GM19372 (cell line): ENCODE measurements around the gene VPS13D.
"Not testable (repeated sequence)": the region's sequence is repeated elsewhere in the genome, so short reads cannot be mapped to it uniquely, and the experiment has no call there.

ENCODE experiments used
- ATAC-seq: cut with Tn5 transposase; IDR thresholded peaks from one replicate; pipeline ENCODE4 v1.9.1; 2021; ENCODE audit warnings: mild to moderate bottlenecking, low read depth, moderate library complexity; ENCODE audit not compliant: unreplicated experiment

The VPS13D gene

GRCh38 chr1:12358499-12358898 lies 128.7 kb downstream of the VPS13D start:
- ATAC-seq: no peak

DNA sequence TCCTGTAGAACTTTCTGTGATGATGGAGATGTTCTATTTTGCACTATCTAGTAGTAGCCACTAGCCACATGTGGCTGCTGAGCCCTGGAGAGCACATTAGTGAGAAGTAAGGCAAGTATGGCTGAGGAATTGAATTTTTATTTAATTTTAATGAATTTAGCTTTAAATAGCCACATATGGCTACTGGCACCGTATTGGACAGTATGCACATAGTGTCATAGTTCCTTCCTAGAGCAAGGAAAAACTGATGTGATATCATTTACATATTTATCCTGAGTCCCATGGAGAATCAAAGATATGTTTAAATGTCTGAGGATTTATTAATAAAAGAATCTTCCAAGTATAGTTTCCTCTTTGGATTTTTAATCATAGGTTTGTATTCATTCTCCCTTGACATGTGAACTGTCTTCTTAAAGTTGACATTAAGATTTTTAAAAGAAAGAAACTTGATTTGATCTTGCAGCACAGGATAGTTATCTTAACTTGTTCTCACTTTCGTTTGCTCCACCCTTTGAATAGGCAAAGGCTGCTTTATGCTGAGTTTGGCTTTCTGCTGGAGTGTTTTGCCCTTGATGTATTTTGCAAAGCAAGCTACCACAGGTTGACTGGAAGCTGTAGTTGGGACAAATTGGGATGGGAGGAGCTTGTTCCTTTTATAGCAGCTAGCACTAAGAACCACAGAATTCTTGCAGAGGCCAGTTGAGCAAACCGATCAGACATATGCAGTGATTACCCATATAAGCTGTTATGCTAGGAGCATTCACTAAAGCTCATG lies 129.7 kb downstream of the VPS13D start:
- ATAC-seq: no peak

DNA sequence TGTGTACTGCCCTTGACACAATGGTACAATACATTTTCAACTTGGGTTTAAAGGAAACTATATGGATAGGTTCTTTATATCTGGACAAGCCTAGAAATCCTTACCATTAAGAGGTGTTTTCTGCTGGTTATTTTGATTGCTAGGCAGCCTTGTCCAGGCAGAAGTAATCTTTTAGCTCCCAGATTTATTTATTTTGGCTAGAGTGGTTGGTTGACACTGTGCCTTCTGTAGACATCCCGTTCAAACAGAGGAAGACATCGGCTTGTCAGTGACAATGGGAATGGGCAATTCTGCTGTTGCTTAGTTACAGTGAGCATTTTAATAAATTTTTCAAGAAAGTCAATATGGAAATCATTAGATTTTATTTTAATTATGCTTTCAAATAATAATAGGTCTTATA lies 138.8 kb downstream of the VPS13D start:
- ATAC-seq: no peak

- no peak for ATAC-seq
Observed at GRCh38 chr1:12369258-12369657, 139.4 kb downstream of the VPS13D start.

DNA sequence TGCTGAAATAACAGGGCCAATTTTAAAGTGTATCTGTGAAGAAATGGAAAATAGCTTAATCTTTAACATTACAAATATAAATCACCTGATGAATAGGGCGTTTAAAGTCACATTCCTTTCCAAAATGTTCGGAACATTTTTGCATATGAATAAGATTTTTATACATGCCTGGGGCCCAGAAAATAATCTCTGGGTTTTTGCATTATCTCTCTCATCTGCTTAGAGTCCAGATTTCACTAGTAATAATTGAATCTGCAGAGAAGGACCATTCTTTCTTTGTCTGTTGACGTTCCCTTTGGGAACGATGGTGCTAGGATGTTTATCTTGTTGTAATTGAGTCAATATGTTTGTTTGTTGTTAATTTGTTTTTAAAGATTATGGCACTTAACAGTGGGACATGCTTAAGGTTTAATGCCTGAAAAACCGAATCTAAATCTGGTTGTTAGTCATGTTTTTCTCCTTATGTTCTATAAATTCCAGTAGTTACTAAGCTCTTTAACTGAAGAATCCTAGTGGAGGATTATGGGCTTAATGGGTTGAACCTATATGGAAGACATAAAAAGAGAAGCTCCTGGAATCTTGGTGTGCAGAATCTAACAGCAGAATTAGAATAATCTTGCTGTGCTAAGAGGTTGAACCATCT lies 140.6 kb downstream of the VPS13D start:
- no peak for ATAC-seq

GRCh38 chr1:12371053-12371452 lies 141.2 kb downstream of the VPS13D start:
- no peak for ATAC-seq

DNA sequence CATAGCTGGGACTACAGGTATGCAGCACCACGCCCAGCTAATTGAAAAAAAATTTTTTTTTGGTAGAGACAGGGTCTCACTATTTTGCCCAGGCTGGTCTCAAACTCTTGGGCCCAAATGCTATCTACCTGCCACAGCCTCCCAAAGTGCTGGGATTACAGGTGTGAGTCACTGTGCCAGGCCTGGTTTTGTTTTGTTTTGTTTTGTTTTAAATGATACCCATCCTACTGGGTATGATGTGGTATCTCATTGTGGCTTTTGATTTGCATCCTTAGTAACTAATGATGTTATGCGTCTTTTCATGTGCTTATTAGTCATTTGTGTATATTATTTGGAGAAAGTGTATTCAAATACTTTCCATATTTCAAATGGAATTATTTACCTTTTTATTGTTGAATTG lies 142.3 kb downstream of the VPS13D start:
- no peak for ATAC-seq

- no peak for ATAC-seq
Observed at GRCh38 chr1:12372761-12373160, 142.9 kb downstream of the VPS13D start.

- no peak for ATAC-seq
Observed at GRCh38 chr1:12375133-12375829, 145.5 kb downstream of the VPS13D start.

DNA sequence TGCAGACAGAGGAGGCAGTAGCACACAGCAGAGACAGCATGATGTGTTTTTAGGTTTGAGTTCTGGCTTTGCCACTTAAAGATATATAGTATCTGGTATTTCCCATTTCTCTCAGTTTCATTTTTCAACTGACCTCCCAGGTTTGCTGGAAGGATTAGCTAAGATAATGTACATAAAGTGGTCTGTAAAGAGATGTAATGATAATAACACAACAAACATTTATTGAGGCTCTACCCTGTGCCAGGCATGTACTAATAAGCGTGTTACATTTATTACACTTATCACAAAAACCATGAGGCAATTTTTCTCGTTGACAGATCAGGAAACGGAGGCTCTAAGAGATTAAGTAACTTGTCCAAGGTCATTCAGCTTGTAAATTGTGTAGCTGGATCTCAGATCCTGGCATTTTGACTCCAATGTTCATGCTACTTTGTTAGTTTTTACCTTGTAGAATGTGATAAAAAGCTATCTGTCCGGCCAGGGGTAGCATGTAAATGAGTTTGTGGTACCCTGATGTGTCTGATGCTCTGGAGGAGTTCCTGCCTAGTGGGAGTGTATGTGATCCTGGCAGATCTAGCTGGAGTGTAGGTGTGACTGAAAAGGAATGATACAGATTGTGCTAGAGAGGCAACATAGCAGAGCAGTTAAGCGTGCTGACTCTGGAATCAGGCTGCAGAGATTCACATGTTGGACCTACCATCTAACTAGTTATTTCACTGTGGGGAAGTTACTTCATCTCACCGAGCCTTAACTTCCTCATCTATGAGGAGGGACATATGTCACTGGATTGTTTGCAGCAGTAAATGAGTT lies 146.6 kb downstream of the VPS13D start:
- no peak for ATAC-seq

GRCh38 chr1:12380326-12381249 lies 150.8 kb downstream of the VPS13D start:
- no peak for ATAC-seq

GRCh38 chr1:12383001-12383400 lies 153.2 kb downstream of the VPS13D start:
- no peak for ATAC-seq

DNA sequence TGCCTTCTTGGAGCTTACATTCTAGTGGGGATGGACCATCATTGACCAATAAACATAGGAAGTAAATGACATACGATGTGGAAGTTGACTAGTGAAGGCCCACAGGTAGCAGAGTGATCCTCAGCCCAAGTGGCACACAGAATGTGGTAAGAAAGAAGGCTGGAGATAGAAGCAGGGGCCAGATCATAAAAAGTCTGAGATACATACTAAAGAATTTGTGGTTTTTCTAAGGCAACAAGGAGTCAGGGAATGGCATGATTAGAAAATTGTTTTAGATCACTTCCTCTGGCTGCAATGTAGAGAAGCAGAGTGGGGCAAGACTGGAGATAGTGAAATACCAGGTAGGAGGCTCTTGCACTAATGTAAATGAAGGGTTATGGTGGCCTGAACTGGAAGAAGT lies 154.0 kb downstream of the VPS13D start:
- ATAC-seq: no peak

DNA sequence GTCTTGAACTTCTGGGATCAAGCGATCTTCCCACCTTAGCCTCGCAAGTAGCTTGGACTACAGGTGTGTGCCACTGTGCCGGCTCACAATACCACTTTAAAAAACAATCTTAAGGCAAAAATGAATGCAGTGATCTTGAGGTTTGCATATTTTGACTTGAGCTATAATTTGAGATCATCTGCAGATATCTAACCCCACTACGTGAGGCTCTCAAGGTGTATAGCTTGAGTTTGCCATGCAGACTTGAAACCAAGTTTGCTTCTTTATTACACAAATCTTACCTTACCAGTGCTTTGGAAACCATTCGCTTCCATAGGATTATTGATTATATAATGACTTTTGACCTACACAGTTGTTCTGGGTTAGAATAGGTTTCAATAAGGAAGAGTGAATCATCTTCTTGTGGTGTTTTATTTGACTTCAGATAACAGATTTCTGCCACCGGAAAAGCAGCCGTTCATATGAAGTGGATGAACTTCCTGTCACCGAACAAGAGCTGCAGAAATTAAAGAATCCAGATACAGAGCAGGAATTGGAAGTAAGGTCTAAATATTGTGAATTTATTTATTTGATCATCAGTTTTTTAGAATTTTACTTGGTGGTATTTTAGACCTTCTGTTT lies 155.1 kb downstream of the VPS13D start:
- no peak for ATAC-seq

- no peak for ATAC-seq
Observed at GRCh38 chr1:12386130-12386529, 156.3 kb downstream of the VPS13D start.

DNA sequence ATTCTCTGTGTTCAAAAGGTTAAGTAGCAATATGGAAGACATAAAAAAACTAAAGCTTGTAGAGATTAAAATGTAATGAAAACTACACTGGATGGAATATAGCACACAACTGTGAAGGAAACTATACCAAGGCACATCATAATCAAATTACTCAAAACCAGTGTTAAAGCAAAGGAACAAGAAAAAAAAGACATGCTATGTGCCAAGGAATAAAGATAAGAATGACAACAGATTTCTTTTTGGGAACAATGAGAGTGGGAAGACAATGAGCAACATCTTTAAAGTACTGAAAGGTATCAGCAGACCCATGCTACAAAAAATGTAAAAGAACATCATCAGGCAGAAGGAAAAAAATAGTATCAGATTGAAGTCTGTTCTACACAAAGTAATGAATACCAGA lies 157.8 kb downstream of the VPS13D start:
- ATAC-seq: no peak

DNA sequence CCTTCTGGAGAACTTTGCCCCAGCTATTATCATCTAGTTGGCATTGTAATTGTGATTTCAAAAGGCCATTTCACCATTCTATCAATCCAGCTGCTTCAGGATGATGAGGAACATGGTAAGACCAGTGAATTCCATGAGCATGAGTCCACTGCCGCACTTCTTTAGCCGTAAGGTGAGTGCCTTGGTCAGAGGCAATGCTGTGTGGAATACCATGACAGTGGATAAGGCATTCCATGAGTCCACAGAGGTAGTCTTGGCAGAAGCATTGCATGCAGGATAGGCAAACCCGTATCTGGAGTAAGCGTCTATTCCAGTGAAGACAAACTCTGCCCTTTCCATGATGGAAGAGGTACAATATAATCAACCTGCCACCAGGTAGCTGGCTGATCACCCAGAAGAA lies 160.5 kb downstream of the VPS13D start:
- ATAC-seq: not testable (repeated sequence)

DNA sequence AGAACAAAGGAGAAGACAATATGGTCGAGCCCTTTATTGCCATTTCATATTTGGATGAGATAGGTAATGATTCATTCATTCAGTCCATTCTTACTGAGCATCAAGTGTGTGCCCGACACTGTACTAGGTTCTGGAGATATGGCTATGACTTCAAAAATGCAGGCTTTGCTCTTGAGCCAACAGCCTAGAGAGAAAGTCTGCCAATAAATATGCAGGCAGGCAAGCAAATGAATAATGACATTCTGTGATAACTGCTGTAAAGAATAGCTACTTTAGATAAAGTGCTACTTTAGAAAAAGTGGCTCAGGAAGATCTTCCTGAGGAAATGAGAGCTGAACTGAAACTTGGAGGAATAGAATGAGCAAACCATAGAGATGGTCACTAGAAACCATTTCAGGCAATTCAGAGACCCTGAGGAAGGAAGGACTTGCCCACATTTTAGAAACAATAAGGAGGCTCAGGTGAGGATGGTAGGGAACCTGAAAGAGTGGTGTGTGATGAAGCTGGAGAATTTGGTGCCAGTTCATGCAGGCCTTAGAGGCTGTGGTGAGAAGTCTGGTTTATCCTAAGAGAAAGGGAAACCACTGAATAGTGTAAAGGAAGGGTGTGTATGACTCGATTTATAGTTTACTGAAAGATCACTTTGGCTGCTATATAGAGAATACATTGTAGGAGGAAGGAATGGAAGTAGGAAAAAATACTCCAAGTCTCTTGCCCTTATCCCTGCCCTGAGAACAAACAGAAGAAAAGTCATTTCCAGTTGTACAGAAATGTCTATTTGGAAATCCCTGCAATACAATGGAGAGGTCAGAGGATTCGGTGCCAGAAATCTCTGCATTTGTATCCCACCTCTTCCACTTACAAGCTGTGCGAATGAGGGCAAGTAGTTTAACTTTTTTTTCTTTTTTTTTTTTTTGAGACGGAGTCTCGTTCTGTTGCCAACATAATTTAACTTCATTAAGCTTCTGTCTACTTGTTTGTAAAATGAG lies 167.9 kb downstream of the VPS13D start:
- ATAC-seq: no peak
